Cerebellar nuclear complex (tissue), 1 donor: ENCODE measurements around the gene AFF3.
"Not testable (repeated sequence)": the region's sequence is repeated elsewhere in the genome, so short reads cannot be mapped to it uniquely, and the experiment has no call there.

Experiments used
- DNase-seq, 2 experiments: peaks; one replicate each; lab custom pipeline; 2025; lab: John Stamatoyannopoulos, UW

AFF3 gene

DNA sequence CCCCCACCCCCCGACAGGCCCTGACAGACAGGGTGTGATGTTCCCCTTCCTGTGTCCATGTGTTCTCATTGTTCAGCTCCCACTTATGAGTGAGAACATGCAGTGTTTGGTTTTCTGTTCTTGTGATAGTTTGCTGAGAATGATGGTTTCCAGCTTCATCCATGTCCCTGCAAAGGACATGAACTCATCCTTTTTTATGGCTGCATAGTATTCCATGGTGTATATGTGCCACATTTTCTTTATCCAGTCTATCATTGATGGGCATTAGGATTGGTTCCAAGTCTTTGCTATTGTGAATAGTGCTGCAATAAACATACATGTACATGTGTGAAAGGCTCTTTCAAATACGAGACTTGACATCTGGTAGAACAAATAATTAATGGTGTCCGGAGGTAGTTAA lies 208.9 kb downstream of the AFF3 start:
- DNase-seq = not testable (repeated sequence)

DNA sequence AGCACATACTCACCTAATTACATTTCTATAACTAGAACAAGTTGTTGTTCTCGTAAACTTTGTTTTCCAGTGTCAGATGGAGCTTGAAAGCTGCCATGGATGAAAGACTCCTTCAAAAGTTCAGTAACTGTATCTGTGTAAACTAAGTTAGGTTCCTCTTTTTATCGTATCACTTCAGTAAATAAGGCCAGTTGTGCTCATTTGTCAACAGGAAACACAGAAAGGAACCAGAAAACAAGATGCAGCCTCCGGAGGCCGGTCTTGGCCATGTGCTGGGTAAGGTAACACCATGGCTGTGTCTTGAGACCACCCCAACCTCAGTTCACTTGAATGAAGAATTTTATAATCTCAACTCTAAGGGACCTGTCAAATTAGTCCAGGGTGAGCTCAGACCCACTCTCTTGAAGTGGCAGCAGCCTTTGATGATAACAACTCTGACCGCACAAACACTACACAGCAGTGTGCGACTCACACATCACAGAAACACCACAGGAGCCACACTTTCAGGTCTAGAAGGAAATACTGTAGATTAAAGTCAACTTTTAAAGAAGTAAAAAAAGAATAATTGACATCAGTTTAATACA lies 213.8 kb downstream of the AFF3 start:
- DNase-seq = no peak

DNA sequence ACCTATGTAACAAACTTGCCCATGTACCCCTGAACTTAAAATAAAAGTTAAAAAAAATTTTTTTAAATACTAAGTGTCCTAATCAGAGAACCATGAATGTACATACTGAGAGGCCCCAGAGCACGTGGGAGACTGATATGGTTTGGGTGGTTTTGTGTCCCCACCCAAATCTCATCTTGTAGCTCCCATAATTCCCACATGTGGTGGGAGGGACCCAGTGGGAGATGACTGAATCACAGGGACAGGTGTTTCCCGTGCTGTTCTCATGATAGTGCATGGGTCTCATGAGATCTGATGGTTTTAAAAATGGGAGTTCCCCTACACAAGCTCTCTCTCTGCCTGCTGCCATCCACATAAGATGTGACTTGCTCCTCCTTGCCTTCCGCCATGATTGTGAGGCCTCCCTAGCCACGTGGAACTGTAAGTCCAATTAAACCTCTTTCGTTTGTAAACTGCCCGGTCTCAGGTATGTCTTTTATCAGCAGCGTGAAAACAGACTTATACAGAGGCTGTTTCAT lies 214.6 kb downstream of the AFF3 start:
- not testable (repeated sequence) for DNase-seq

DNA sequence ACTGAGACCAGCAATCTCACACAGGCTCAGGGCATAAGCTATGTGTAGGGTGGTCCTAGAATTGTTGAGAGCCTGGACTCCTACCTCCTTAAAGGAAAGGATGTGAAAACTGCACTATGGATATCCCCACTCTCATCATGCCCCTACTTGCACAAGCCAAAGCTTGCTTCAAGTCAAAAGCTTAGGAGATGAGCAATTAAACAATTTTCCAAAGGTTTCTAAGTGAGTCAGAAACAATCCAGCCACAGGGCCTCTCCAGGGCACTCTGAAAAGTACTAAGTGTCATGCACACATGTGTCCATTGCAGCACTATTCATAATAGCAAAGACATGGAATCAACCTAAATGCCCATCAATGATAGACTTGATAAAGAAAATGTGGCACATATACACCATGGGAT lies 215.4 kb downstream of the AFF3 start:
- DNase-seq = no peak

DNA sequence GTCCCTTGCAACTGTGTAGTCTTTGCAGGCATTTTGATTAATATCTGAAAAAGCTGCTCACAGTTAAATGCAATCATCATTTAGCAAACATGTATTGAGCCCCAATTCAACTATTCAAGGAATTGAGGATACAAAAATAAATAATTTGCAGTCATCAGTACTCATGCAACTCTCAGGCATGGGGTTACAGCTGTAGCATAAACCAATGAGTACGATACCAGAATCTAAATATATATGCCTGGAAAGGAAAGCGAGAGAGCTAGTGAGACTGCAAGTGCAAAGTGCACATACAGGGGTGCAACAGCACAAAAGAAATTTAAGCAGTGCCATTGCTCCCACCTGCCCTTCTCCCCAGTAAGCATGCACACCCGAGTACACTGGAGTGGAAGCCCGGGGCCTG lies 216.4 kb downstream of the AFF3 start:
- DNase-seq = no peak

DNA sequence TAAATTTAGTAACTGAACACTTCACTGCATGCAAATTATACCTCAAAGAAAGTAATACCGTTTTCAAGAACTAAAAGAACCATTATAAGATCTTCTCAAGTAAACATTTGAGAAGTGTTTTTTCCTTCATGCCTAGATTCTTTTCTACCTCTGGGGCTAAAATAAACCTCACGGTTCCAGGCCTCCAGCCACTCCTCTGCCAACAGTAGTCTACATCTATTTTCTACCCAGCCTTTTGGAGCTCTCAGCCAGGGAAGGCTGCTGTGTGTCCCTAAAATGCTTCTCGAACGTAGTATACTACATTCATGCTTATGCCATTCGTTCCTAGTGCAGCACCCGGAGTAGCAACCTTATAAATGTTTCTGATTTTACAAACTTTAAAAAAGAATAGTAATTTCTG lies 219.7 kb downstream of the AFF3 start:
- DNase-seq = no peak

DNA sequence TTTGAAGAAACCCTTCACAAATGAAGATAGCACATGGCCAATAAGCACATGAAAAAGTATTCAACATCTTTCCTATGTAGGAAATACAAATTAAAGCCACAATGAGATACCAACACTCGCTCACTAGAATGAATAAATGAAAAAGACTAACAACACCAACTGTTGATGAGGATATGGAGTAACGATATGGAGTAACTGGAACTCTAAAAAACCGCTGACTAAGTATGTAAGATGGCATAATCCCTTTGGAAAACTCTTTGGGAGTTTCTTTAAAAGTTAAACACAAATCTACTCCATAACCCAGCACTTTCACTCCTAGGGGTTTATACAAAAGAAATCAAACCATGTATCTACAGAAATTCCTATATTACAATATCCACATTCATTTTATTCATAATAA lies 220.5 kb downstream of the AFF3 start:
- DNase-seq = no peak

DNA sequence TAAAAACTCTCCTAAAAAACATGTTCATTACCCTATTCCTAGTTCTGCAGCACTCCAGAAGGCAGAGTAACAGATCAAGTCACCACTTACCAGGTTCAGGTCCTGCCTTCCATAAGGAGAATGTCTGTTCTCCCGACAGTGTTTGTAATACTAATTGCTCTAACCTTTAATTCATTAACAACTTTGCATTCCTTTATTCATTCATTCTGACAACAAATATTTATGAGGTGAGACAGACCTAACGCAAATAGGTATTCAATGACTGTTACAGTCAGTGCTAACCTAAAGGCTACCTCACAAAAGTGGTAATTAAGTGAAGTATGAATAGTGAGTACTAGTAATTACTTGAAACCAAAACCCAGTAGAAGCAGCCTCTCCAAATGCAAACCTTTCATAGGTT lies 224.0 kb downstream of the AFF3 start:
- no peak for DNase-seq

DNA sequence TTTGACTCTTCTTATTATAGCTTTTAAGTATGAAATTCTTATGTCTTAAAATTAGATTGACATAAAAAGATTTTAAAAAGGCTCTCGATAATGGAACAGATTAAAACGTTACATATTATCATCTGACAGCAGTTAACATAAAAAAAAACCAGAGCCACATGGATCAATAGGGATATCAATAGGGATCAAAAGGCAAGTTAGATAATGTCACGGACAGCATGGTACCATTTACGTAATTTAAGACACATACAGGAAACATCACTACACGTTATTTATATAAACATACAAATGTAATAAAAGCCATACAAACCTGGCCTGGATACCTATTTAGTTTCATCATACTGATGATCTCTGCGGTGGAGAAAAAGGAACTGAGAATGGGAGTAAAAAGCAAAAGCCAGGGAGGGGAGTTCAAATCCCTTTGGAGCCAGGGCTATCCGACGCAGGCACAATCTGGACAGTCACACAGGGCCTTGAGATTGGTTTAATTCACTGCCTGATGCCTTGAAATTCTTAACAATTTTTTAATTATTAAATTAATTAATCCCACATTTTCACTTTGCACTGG lies 227.2 kb downstream of the AFF3 start:
- DNase-seq = no peak

DNA sequence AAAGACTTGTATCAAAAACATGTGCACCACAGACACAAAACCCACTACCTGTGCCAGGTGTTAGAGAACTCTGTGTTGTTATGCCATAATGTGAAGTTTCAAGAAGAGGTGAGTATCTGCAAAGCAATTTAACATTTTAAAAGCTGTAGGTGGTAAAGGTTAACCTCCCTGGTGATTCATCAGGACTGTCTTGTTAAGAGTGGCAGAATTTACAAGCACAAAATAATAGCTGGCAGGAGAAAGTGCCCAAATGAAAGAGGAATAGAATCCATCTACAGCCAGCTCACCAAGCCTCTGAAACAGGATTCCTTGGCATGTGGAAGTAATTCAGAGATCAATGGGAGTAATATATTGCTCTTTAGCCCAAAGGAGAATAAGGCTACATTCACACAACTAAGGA lies 230.7 kb downstream of the AFF3 start:
- no peak for DNase-seq

DNA sequence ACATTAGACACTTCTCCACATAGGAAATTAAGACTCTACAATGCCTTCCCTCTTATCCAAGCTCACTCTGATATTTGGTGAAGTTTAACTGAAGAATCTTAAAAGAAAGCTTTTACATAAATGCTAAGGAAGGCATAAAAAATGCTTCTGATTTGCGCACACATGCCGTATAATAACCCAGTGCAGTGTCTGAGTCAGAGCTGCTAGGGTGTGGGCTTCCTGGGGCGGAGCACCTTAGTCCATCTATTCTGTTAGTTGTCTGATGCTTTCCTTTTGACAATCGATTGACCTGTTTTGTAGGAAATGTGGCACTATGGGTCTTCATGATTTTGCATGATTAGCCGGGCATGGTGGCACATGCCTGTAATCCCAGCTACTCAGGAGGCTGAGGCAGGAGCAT lies 231.5 kb downstream of the AFF3 start:
- DNase-seq = no peak

DNA sequence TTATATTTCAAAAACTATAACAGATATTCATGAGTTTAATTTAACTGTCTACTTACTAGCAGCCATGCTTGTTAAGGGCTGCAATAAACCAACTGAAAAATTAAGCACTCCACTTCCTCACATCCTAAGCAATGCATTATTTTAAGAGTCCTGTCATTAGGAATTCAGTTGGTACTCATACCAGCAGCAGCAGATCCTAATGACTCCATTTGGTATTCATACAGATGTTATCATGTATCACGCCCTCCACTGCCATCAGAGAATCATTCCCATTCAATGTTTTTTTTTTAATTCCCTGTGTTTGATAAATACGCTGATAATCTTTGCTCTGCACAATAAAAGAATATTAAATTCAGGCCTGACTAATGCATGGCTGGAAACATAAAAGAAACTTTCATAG lies 236.8 kb downstream of the AFF3 start:
- no peak for DNase-seq

DNA sequence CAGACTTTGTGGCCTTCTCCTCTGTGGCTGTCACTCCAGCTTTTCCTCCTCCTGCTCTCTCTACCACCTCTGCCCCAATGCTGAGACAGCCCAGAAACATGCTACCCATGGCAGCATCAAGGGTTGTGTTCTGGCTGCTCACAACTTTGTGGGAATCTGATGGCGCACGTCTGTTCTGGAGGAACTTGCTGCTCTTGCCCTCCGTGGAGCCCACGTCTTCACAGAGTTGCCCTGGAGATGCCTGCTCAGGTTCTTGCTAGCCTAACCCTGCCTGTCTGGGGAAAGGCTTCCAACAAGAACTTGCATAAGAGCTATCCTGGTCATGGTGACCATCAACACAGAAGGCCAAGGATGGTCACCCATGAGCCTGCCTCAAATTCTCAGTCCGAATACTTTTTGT lies 237.4 kb downstream of the AFF3 start:
- no peak for DNase-seq

DNA sequence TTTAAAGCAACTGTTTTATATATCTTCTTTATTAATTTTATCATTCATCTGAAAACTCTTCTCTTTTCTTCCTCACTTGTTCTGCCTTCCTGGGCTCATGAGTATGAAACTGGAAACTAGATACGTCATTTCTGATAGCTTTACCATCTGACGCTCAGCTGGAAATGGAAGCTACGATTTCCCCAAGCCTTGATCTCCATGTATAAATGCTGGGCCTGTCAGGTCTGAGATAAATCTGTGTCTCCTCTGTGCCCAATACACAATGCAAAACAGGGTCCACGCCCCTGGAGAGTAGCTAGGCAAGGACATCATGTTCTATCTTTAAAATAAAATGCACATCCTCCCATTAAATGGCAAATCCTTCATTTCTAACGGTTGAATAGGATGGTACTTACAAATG lies 238.4 kb downstream of the AFF3 start:
- no peak for DNase-seq

DNA sequence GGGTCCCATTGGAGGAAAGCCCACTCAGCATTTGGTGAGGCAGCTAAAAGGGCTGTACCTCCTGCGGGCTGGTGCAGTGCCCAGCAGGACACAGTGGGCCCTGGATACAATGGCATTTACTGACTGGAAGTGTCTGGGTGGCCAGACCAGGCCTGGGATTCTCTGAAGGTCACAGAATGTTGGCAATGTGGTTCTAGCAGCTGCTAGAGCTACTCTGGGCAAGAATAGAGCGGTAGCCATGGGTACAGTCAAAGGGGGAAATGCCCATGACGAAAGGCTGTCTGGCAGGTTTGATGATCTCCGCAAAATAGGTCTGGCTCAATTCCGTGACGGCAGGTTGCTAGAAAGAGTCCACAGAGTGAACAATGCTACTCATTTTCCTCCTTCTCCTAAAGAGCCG lies 241.8 kb downstream of the AFF3 start:
- DNase-seq = no peak

DNA sequence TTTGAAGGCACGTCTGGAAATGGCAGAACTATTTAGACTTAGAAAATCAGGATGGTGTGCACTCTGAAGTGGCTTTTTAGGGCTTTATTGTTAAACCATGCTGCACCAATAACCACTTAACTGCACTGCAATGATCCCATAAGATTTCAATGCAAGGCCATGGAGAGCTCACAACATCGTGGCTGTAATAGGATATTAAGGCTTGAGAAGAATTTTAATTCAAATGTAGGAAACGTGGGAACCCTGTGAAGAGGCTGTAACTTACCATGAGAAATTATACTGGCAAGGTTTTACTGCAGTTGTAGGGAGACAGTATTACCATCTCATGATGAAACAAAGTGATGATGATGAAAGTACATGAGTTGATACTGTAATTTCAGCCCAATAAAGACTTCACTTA lies 242.5 kb downstream of the AFF3 start:
- DNase-seq = no peak

DNA sequence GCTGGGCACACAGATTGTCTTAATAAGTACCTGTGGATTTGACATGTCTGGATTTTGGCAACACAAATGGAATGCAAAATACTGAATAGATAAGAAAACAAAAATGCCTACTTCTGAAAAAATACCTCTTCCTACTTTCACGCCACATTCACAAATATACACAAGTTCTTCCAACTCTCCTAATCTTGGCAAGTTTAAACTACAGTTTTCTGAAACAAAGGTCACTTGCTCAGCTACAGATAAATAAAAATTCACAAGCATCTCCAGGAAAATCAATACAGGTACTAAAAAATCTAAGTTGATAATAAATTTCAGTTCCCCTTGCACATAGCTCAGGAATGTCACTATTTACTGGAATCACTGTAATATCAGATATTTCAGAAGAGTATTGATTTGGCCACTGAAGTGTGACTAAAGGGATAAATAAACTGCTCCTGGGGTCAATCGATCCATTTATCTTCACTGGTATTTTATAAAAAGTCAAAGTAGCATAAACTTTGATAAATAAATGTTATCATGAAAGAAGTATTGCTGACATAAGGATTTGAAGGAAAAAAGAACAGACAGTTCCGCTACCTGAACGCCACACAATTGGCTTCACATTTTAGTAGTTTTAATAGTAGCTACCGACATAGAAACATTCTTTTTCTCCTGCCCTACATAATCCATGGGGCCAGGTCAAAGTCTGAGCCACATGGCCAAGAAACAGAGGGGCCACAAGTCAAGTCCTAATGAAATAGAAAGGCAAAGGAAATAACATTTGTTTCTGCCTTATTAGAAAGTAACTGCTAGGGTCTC lies 243.1 kb downstream of the AFF3 start:
- no peak for DNase-seq

DNA sequence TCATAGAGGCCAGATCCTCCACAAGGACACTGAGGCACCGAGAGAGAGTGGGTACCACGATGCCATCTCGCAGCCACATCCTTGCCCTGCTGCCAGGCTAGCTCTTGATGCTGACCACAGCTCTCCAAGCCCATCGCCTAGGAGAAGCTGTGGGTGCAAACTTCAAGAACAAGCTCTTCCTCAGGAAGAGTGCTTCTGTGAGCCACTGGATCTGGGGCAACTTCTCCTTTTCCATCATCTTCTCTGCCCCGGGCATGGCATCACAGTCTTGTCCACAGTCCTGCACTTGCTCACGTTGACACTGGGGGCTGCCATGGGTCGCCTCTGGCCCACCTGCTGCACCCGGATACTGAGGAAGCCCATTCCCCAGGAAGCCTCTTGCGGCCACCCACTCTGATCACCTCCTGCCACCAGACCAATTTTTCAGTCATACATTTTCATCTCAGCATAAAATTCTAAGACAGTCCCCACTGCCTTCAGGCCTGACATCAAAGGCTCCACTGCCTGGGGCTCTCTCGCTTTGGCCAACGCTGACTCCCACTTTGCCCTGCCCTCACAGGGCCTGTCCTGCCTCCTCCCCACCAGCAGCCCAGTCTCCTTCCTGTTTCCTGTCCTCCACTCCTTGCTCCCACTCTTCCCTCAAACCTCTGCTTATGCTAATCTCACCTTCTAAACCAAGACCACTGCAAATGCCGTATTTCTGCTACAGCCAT lies 243.9 kb downstream of the AFF3 start:
- no peak for DNase-seq

DNA sequence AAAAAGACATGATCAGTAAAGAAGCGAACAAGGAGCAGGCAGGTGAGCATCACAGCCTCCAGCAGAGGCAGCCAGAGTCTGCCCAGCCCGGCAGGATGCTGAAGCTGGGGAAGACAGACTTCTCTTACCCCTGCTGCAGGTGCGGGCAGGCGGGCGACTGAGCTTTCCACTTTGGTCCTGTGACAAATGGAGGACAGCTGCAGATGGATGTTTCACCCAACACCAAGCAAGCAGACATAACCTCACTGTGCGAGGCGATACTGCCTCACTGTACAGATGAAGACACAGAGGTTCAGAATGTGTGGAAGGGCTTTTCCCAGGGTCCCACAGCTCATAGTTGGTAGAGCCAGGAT lies 251.0 kb downstream of the AFF3 start:
- DNase-seq = no peak

DNA sequence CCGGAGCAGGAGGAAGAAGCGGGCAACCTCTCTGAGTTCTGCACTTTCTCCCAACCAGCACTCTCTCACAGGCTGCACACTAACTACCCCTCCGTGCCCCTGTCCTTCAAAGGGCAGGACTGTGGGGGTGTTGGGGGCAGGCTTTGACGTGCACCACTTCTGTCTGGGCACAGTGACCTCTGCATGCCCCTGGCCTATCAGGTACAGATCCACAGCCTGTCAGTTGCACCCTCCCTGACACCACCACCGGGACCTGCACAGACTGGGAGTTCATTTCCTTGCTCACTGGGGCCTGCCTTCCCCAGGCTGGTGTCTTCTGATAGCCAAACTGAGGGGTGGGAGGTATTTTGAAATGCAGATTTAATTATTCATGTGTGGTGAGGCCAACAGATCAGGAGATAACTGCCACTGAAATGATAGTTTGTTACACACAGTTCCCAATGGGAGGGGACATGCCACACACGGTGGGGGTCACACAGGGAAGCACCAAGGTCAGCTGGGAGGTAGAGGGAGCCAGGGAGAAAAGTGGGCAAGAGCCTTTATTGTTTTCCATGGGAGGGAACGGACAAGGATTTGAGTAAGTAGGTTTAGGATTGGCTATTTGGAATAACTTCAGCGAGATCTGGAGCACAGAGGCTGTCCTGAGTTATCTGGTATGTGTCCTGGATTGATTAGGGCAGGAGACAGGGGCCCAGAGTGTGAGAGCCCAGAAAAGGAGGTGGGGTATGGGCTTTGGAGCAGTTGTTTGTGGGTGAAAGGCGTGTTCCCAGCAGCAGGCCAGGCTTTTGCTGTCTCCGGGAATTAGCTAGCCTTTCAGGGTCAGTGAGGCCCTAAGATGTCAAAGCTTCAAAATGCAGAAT lies 251.6 kb downstream of the AFF3 start:
- no peak for DNase-seq

DNA sequence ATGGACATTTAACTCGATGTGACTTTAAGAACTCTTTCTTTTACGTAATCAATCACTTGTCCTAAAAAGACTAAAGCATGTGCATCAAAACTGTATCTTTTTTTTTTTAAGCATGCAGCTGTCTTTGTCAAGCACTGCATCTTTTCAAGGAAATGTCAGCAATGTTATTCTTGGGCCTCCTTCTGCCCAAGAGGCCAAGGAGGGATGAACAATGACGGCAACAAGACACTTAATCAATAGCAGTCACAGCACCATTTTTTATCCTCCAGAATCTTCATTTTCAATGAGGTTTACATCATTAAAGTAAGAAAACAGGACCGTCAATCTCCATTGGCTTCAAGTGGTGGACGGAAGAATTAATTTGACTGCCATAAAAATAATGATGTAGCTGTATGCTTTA lies 253.8 kb downstream of the AFF3 start:
- DNase-seq = no peak

DNA sequence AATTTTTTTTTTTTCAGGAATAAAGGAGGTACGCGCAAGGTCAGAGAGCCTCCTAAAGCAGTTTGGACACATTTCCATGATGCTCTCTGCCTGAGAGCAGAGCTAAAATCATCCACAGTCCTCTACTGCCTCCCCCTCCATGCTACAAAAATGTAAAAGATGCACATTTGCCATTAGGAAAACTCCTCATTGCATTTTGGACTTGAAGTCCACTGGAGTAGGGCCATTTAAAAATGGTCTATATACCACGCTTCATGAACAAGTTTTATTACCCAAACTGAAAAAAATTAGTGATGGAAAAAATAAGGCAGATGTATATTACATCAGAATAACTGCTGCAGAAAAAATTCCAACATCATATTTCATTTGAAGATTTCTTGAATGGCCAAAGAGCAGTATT lies 256.0 kb downstream of the AFF3 start:
- no peak for DNase-seq
